Stimulated activated CD4-positive, alpha-beta T cell treated with anti-CD3 and anti-CD28 coated beads, Interleukin-15, amount 100 ng/mL, for 24 hours (primary cell): ENCODE results near the gene R3HDM4.
"Not testable (repeated sequence)": the region's sequence is repeated elsewhere in the genome, so short reads cannot be mapped to it uniquely, and the experiment has no call there.

ENCODE experiments used
- DNase-seq: peaks from one replicate; pipeline ENCODE4 v3.0.0-alpha.2; 2020

Gene R3HDM4

GRCh38 chr19:913080-913748 lies at the start of gene R3HDM4:
R3HDM4 (minus strand) TSS chr19:913219; CDS start chr19:913157, 62 bp downstream.
- peak; percentile 90 for DNase-seq

DNA sequence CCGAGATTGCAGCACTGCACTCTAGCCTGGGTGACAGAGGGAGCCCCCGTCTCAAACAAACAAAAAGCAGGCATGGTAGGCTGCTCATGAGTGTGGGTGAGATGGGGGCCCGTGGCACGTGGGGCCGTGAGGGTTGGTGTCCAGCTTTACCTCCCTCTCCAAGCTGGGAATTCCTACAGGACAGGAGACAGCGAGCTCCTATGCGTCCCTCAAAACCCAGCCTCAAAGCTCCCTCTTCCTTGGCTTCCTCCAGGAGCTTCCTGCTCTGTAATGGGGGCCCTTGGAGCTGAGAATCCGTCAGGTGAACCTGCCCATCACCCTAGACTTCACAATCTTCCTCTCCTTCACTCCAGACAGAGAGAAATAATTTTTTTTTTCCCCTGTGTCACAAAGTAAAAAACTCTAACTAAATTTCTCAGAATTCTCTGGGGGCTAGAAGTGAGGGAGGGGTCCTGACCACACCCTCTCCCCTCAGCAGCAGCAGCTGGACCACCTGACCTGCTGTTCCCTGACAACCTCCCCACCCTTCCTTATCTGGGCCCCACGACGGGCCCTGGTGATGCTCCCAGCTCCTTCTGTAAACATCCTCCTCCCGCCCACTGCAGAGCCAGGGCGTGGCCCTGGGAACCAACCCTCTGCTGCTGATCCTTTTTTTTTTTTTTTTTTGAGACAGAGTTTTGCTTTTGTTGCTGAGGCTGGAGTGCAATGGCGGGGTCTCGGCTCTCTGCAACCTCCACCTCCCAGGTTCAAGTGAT lies 49.0 kb upstream of the R3HDM4 start:
- no peak for DNase-seq

GRCh38 chr19:960601-960938 lies 47.6 kb upstream of the R3HDM4 start:
- DNase-seq: no peak

DNA sequence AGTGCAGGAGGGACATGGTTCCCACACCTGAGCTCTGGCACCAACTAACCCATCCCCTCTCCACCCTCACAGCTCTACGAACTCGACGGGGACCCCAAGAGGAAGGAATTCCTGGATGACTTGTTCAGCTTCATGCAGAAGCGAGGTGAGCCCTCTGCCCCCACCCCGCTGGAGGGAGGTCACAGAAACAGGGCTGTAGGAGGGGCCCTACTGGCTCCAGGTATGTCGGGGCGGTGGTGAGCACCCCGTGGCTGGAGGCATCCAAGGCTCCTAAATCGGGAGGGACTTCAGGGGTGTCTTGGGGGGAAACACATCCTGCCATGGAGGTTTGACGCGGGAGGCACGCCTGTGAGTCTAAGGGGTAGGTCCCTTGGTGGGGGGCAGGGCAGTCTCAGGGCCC lies 47.0 kb upstream of the R3HDM4 start:
- no peak for DNase-seq

DNA sequence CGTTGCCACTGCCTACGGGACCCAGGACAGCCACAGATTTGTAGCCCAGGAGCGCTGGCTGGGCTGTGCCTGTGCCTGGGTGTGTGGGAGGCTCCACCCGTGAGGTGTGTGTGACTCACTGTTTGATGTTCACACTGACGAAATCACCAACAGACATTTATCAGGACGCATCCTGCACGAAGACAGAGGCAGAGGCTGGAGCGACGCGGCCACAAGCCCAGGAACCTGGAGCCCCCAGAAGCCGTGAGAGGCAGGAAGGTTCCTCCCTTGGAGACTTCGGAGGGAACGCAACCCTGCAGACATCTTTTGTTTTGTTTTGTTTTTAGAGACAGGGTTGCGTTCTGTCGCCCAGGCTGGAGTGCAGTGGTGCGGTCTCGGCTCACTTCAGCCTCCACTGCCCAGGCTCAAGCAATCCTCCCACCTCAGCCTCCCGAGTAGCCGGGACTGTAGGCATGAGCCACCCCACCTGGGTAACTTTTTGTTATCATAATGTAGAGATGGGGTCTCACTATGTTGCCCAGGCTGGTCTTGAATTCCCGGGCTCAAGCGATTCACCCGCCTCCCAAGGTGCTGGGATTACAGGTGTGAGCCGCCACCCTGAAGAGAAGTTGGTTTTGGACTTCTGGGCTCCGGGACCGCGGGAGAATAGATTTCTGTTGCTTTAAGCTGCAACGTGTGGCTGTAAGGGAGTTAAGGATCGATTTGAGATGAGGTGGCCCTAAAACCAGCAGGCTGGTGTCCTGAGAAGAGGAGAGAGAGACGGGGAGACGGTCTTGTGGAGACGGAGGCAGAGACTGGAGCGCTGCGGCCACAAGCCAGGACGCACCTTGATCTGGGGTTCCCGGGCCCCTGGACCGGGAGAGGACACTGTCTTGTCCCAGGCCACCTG lies 46.2 kb upstream of the R3HDM4 start:
- peak; percentile 70 for DNase-seq

DNA sequence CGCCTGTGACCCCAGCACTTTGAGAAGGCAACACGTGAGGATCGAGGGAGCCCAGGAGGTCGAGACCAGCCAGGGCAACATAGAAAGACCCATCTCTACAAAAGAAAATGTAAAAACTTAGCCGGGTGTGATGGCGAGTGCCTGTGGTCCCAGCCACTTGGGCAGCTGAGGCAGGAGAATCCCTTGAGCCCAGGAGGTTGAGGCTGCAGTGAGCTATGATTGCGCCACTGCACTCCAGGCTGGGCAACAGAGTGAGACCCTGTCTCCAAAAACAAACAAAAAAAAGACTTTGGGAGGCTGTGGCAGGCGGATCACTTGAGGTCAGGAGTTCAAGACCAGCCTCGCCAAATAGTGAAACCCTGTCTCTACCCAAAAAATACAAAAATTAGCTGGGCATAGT lies 44.6 kb upstream of the R3HDM4 start:
- not testable (repeated sequence) for DNase-seq

DNA sequence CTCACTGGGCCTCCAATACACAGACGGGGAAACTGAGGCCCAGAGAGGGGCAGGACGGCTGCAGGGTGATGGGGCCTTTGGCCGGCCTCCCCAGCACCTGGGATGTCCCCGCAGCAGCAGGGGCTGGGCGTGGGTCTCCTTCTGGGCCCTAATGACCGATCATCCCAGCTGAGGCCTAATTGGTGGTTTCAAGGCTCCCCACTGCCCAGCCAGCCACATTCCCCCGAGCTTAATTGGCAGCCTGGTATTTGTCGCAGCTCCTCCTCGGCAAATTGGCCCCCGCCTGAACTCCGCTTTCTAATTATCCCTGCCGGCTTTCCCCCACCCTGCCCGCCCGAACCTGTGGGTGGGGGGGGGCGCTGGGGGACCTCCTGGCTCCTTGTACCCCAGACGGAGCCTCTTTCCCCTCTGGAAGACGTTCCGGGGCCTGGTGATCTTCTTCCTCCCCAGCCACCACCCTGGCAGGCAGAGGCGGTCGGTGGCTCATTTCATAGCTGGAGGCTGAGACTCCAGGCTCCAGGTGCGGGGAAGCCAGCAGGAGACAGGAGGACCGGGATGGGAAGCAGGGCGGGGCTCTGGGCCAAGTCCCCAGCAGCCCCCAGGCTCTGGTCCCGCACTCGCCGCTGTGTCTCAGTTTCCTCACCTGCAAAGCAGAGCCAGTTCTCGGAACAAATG lies 43.9 kb upstream of the R3HDM4 start:
- no peak for DNase-seq

DNA sequence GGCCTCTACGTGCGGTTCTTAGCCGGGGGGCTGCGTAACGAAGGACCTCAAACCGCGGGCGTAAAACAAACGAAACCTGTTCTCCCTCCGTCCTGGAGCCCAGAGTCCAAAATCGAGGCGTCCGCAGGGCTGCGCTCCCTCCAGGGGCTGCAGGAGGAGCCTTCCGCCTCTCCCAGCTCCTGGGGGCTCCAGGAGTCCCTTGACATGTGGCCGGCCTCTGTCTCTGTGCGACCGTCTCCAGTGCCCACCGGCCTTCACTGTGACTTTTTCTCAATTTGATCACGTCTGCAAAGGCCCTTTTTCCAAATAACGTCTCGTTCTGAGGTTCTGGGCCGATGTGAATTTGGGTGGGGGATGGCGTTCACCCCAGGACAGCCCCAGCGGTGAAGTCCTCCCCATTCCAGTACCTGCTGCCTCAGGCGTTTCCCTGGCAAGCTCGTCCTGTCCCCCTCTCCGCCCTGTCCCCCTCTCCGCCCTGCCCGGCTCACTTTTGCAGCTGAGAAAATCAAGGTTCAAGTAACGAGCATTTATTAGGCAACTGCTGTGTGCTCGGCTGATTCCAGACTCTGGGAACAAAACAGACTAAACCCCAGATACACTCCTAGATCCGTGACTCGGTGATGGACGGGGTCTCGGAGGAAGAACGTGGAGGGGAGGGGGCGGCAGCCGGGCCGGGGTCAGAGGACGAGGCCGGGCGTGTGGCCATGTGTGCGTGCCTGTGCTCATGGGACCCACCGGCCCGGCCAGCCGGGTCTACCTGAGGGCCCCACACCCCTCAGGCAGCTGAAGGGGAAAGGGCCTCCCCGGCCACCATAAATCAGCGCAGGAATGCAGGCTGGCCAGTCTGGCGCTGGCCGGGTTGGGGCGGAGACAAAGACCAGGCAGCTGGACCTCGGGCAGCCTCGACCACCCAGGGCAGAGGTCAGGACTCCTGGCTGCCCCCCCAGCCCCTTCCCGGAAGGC lies 43.1 kb upstream of the R3HDM4 start:
- DNase-seq: no peak

DNA sequence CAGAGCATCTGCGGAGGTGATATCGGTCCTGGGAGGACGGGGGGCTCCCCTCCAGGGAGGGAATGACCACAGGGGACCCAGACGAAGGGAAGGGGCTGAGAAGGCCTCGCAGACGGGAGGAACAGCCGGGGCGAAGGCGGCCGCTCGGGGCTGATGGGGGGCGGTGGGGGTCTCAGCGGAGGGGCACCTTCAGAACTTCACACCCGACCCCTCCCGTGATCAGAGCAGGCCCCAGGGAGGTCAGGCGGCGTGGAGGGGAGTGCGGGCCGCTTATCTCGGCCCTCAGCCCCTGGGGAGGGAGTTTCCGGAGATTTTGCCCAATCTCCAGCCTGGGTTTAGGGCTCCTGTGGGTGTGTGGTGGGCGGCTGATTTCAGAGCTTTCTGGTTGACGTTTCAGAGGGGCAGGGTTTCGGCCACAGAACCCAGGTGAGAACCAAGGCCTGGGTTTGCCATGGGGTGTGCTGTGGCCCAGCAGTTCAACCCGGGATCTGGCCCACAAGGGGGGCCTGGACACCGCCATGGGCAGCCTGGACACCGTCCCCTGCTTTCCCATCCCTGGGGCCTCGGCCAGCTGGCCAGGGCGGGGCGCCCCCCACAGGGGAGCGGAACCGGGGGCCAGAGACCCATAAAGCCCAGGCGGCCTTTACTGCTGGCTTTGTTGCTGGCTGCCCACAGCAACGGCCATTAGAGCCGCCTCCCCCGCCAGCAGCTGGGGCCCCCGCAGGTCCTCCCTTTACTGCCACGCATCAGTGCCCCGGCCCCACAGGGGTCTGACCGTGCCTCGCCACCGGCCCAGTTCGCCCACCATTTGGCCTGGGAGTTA lies 41.9 kb upstream of the R3HDM4 start:
- no peak for DNase-seq

DNA sequence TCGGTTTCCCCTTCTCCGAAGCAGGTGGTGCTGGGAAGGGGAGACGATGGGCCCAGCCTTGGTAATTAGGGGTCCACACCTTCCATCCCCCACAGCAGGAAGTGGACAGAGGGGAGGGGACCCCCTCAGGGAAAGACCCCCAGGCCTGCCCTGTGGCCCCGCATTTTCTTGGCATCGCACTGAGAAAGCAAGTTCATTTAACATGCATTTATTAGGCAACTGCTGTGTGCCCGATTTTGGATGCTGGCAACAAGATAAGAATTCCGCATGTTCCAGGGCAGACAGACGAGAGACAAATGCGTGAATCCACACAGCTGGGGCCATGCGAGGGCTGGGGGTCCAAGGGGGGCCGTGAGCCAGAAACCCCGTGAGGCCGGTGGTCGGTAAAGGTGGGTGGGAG lies 41.3 kb upstream of the R3HDM4 start:
- no peak for DNase-seq

GRCh38 chr19:953445-954271 lies 40.6 kb upstream of the R3HDM4 start:
- DNase-seq: no peak

GRCh38 chr19:952680-953444 lies 39.8 kb upstream of the R3HDM4 start:
- DNase-seq: no peak

GRCh38 chr19:952049-952679 lies 39.1 kb upstream of the R3HDM4 start:
- DNase-seq: no peak

DNA sequence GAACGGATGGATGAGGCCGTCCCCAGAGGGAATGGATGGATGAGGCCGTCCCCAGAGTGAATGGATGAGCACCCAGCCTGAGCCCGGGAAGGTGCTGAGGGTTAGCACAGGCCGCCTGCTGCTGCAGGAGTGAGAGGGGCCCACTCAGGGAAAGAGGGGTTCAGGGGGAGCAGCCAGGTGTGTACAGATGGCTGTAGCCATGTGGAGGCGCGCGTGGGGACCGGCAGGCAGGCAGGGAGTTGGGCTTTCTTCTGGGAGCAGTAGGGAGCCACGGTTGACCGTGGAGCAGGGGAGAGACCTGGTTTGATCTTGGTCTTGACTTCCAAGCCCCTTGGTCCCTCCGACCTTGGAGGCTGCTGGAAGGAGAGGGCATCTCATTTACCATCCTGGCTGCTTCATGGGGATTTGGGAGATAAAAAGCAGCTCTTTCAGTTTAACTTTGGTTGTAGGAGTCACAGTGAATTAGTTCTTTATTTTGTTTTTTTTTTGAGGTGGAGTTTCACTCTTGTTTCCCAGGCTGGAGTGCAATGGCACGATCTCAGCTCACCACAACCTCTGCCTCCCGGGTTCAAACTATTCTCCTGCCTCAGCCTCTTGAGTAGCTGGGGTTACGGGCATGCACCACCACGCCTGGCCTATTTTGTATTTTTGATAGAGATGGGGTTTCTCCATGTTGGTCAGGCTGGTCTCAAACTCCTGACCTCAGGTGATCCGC lies 37.5 kb upstream of the R3HDM4 start:
- DNase-seq: no peak

- no peak for DNase-seq
Observed at GRCh38 chr19:948842-949496, 36.0 kb upstream of the R3HDM4 start.

DNA sequence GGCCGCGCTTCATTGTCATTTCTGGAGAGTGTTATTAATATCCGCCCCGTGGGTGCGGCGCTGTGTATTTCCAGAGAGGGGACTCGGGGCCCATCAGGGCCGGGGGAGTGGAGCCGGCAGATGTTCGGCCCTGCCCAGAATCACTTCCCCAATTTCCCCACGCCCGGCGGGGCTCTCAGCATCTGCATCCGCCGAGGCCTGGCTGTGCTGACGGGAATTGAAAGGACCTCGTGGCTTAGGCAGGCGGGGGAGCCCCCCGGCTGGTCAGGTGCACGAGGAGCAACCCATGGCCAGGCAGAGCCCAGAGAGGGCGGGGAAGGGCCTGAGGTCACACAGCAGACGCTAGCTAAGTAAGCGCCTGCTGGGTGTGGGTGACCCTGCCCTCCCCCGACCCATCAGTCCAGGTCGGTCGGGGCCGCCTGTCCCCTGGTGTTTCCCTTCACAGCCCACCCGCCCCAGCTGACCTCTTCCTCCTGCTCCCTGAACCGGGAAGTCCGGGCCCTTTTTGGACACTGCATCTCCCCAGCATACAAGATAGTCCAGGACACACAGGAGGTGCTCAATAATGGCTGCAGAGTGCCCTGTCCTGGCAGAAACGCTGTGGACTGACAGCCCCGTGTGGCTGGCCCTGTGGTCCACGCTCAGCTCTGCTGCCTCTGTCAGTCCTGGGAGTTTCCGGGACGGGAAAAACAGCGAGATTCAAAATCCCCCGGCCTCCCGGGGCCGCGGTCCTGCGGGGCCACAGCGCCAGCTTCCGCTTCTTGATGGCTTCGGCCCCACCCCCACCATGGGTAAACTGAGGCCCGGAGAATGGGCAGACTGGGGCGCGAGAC lies 34.9 kb upstream of the R3HDM4 start:
- DNase-seq: no peak
